ENCODE results near the gene NCAM1.

NCAM1 gene

DNA sequence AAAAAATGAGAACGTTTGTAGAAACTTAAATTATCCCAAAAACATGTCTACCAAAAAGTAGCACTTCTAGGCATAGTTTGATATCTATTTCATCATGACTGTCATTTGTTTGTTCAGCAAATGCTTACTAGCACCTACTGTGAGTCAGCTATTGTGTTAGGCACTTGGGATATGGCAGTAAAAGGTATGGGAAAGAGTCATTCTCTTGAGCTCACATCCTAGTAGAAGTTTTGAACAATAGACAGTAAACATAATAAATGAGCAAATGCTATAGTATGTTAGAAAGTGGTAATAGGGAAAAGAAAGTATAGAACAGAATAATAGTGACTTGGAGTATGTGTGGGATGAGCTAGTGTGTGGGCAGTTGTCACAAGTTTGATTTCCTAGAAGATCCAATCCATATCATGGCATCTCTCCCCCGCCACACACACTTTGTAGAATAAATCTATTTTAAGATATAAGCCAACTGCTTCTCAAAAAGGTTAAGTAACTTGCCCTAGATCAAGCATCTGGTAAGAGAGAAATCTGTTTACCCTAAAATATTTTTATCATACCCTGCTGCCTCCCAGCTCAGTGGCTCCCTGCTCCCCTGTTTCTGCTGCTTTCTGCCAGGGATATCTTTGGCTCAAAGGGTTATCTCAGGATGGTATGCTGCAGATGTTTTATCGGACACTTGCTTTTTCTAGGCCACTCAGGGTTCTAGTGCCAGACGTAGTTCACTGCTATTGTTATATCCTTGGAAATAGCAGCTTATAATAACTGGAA lies 129.7 kb downstream of the NCAM1 start:
- FAIRE-seq: no peak

GRCh38 chr11:113091481-113091780 lies 130.2 kb downstream of the NCAM1 start:
- FAIRE-seq: no peak

- FAIRE-seq: no peak
These were observed 135.4 kb downstream of the NCAM1 start for GRCh38 chr11:113096648-113097047.

- FAIRE-seq: peak; percentile 13
These were observed 142.9 kb downstream of the NCAM1 start for GRCh38 chr11:113103932-113104690.

DNA sequence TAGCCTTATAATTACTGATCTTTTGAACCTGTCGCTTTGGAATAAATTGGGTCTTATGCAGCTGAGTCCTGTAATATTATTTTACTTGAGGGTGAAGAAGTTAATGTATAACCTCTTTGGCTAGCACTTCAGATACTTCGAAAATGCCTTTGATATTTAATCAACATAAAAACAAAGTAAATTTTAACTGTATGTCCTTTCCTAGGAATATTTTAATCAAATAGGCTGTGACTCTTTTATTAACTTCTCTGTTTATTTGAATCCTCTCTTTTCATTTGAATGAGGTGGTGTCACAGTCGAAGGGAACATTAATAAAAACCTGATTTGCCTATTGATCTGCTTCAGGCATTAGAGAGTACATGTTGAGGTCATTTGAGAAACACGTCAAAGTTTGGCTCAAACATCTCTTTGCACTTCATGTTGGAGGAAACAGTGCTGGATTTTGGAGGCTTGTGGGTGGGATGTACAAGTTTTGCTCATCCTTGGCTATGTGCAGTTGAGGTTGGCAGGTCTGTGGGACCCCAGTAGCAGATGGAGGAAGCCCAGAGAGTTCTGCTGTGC lies 143.6 kb downstream of the NCAM1 start:
- no peak for FAIRE-seq

DNA sequence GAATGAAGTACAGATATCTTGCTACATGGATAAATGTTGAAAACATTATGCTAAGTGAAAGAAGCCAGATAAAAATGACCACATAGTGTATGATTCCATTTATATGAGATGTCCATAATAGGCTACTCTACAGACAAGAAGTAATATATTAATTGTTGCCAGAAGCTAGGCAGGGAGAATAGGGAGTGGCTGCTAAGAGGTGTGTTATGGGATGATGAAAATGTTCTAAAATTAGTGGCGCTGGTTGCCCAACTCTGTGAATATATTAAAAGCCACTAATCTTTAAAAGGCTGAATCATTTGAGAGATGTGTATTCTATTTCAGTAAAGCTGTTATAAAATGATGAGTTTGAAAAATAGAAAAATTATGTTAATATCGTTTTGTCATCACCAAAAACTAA lies 144.4 kb downstream of the NCAM1 start:
- peak; percentile 81 for FAIRE-seq

DNA sequence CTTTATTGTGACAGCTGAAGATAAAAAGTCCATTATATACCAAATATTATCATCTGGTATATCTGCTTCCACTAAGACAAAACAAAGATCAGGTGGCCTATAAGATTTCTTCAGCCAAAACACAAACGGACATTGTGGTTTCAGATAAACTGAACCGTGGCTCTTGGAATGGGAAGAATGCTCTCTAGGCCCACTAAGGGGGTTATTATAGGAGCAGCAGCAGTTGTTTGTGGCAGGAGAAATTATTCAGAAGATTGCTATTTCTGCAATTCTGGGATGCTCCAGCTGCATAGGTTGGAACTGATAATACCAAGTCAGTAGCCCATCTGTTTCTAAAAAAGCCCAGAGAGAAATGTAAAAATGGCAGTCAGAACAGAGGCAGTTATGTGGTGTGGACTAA lies 145.3 kb downstream of the NCAM1 start:
- no peak for FAIRE-seq

- no peak for FAIRE-seq
These were observed 148.8 kb downstream of the NCAM1 start for GRCh38 chr11:113110046-113110445.

DNA sequence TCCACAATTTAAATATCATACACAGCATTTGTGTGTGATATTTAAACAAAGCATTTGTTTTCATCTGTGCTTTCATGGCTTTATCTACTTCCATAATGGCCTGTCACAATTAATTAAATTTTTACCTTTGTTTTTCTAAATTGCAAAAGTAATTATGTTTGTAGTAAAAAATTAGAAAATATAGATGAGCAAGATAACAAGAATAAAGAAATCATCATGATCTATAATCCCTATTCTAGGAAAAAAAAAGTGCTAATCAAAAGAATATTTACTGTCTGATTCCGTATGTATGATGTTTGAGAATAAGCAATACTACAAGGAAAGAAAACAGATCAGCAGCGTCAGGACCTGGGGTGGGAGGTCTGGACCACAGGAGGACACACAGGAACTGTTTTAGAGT lies 149.9 kb downstream of the NCAM1 start:
- no peak for FAIRE-seq

- no peak for FAIRE-seq
These were observed 151.1 kb downstream of the NCAM1 start for GRCh38 chr11:113112307-113112706.

GRCh38 chr11:113113801-113114704 lies 152.8 kb downstream of the NCAM1 start:
- FAIRE-seq: no peak

GRCh38 chr11:113114705-113115027 lies 153.4 kb downstream of the NCAM1 start:
- FAIRE-seq: peak; percentile 77

- FAIRE-seq: no peak
These were observed 156.9 kb downstream of the NCAM1 start for GRCh38 chr11:113118104-113118503.

- FAIRE-seq: no peak
These were observed 157.9 kb downstream of the NCAM1 start for GRCh38 chr11:113119074-113119473.

DNA sequence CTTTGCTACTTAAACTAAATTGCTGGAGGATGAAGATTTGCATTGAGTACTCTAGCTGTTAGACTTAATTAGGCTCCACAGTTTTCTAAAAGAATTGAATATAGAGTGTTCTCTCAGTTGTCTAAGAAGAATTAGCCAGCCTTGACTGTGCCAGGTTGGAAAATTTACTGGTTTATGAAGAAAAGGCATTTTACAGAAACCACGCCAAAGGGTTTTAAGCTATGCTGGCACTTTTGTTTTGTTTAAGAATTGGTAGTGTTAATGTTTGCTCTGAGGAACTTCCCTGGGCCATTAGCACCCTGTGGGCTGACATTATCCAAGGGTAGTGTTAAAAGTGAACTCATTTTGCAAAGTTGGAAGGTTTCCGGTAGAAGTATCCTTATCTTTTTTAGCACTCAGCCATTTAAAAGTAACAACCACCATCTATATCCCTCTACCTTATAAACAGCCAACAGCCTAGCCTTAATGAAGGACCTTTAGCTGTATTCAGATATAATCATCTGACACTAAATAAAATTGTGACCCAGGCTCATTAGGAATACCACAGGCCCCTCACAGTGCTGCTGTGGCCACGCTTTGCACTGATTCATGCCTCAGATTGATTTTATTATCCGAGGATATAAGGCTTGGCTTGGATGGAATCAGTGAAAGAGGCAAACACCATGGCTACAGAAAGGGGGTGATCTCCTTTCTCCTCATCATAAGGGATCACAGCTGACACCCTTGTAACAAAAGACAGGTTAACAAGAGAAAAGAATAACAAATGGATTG lies 158.9 kb downstream of the NCAM1 start:
- no peak for FAIRE-seq

DNA sequence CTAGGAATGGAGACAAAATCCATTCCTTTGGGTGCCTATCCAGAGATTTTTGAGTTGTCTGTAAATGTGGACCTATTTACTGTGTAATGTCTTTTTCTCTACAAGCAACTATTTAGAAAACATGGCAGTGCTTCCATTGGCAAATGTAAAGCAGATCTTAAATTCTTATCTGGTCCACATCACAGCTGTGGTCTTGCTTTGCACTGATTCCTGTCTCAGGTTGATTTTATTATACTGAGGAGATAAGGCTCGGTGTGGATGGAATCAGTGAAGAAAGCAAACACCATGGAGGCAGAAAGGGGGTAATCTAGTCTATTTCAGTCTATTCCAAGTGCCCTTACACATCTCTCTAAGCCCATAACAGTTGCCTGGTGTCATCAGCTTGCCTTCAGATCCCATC lies 160.5 kb downstream of the NCAM1 start:
- no peak for FAIRE-seq

GRCh38 chr11:113124006-113124405 lies 162.8 kb downstream of the NCAM1 start:
- FAIRE-seq: no peak

GRCh38 chr11:113124578-113124977 lies 163.4 kb downstream of the NCAM1 start:
- FAIRE-seq: no peak

DNA sequence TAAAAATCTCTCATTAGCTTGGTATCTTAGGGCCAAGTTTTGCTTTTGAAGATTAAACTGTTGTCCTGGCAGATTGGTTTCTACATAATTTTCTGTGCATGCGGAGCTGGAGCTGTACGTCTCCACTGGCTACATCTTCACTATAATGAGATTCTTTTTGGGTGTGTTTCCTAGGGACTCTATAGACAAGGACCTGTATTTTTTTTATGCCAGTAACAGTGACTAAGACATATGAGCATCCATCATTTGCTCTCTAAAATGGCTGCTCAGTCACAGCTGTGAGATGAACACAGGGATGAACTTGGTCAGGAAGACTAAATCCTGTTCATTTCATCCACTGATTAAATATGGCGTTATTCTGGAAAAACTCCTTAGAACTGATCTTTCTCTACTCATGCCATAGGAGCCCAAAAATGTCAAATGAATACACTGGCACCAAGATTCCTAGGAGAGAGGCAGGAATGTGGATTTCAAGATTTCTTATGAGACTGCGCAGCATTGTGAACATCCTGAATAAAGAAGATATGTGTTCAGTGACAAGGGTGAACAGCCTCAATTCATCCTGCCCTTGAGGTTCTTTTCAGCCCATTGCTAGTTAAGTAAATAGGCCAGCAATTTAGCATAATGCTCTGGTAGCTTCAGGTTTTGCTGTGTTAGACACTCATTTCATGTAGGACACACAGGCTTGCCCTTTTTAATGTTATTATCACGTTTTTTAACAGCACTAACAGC lies 168.2 kb downstream of the NCAM1 start:
- no peak for FAIRE-seq

DNA sequence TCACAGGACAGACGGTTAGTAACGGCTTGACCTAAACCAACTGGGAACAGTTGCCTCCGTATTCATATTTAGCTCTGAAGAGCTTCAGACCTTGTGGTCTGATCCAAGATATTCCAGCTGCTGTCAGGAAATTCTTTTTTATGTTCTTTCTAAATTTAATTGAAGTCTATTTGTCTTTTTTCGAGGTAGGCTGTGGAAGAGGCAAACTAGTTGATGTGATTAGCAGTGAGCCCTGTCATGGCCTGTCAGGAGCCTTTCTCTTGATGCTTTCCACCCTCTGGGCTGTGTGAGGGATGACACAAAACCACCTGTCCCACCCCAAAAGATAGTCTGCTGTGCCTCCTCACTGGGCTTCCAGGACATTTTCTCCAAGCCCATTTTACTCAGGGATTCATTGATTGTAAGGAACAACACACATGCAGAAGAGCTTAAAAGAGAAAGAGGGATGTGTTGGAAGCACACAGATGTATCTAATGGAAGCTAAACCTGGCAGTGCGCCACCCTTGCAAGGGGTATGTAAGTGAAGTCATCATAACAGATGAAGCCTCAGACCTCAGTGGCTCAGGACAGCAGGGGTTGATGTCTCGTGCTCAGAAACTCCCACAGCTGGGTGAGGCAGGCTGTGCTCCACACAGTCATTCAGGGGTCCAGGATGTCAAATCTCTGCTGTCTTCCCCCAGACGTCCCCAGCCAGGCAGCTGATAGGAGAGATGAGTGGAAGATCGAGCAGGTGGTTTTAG lies 170.0 kb downstream of the NCAM1 start:
- no peak for FAIRE-seq

DNA sequence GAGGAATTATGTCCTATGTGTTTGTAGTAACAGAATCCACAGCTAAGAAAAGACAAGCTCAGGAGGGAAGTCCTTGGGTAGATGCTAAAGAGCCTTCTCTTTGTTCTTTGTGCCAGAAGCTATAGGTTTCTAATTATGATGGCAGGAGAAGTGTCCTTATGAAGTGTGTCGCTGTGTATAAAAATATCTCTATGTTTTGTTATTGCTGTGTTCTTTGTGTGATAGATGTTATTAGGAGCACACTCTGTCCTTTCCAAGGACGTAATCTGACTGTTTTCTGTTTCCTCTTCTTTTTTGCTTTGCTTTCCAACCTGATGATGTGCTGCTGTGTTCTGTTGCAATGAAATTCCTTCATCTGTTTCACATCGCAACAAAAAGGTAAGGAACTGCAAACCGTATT lies 171.9 kb downstream of the NCAM1 start:
- FAIRE-seq: no peak
